ENCODE data around the gene ARID1B.

The ARID1B gene

GRCh38 chr6:156760377-156760776 lies 16.8 kb upstream of the ARID1B start:
- Histone ChIP-seq H4K20me1 (ENCODE audit: insufficient read depth, low read length) (no peaks in the 10 kb centered on the region), H2AFZ (ENCODE audit: low read length) (no peak overlapping the region), H3K79me2 (ENCODE audit: low read length) (no peaks in the 10 kb centered on the region), H3K9ac (ENCODE audit: low read length) (no peak overlapping the region), H3K36me3 (replicated peaks; ENCODE audit: insufficient read depth, low read length) (no peaks in the 10 kb centered on the region), H3K4me1 (ENCODE audit: low read length) (no peaks in the 10 kb centered on the region), H3K4me3 (ENCODE audit: low read length) (no peak overlapping the region), H3F3A (ENCODE audit: insufficient read depth, low read length) (no peaks in the 10 kb centered on the region), H3K27me3 (replicated peaks; ENCODE audit: insufficient read depth, low read length) (no peaks in the 10 kb centered on the region), H3K9me3 (replicated peaks; ENCODE audit: insufficient read depth, low read length) (no peaks in the 10 kb centered on the region), H3K9me2 (replicated peaks; ENCODE audit: insufficient read depth, low read length) (no peaks in the 10 kb centered on the region), H3K27ac (ENCODE audit: low read length) (no peak overlapping the region), H3K4me2 (ENCODE audit: low read depth, low read length) (no peak overlapping the region)
- TF ChIP-seq EZH2 (optimal IDR thresholded peaks at IDR 0.05; ENCODE audit: low read depth, low read length): no peak
- no peak for TF ChIP-seq EZH2phosphoT487 (IDR thresholded peaks at IDR 0.05; ENCODE audit: low read length)
- no peak for TF ChIP-seq CTCF (IDR thresholded peaks at IDR 0.05; ENCODE audit: low read length)
- DNase-seq: no peak

GRCh38 chr6:156762547-156762946 lies 14.6 kb upstream of the ARID1B start:
- H3K4me3 ChIP-seq (ENCODE audit: low read length): no peak overlapping the region
- no peak overlapping the region for H3K4me2 ChIP-seq (ENCODE audit: low read depth, low read length)
- H3K9me2 ChIP-seq (replicated peaks; ENCODE audit: insufficient read depth, low read length): no peaks in the 10 kb centered on the region
- H3K27me3 ChIP-seq (replicated peaks; ENCODE audit: insufficient read depth, low read length): no peaks in the 10 kb centered on the region
- no peak overlapping the region for H3K9ac ChIP-seq (ENCODE audit: low read length)
- H3K9me3 ChIP-seq (replicated peaks; ENCODE audit: insufficient read depth, low read length): no peaks in the 10 kb centered on the region
- peaks cover 1% of the 10 kb centered on the region; the same call in 1 of the 2 replicates for H3F3A ChIP-seq (ENCODE audit: insufficient read depth, low read length)
- H3K4me1 ChIP-seq (ENCODE audit: low read length): peaks cover 6% of the 10 kb centered on the region
- TF ChIP-seq CTCF (IDR thresholded peaks at IDR 0.05; ENCODE audit: low read length) (no peak), EZH2 (optimal IDR thresholded peaks at IDR 0.05; ENCODE audit: low read depth, low read length) (no peak), EZH2phosphoT487 (IDR thresholded peaks at IDR 0.05; ENCODE audit: low read length) (no peak)
- H4K20me1 ChIP-seq (ENCODE audit: insufficient read depth, low read length): no peaks in the 10 kb centered on the region
- H3K27ac ChIP-seq (ENCODE audit: low read length): no peak overlapping the region
- no peak for DNase-seq
- no peak overlapping the region for H2AFZ ChIP-seq (ENCODE audit: low read length)
- no peaks in the 10 kb centered on the region for H3K36me3 ChIP-seq (replicated peaks; ENCODE audit: insufficient read depth, low read length)
- H3K79me2 ChIP-seq (ENCODE audit: low read length): no peaks in the 10 kb centered on the region

GRCh38 chr6:156765117-156765516 lies 12.1 kb upstream of the ARID1B start:
- Histone ChIP-seq H3F3A (ENCODE audit: insufficient read depth, low read length) (peaks cover 8% of the 10 kb centered on the region), H3K27ac (ENCODE audit: low read length) (no peak overlapping the region), H3K36me3 (replicated peaks; ENCODE audit: insufficient read depth, low read length) (no peaks in the 10 kb centered on the region), H3K9me3 (replicated peaks; ENCODE audit: insufficient read depth, low read length) (no peaks in the 10 kb centered on the region), H3K4me3 (ENCODE audit: low read length) (no peak overlapping the region), H3K4me2 (ENCODE audit: low read depth, low read length) (no peak overlapping the region), H3K27me3 (replicated peaks; ENCODE audit: insufficient read depth, low read length) (no peaks in the 10 kb centered on the region), H3K9ac (ENCODE audit: low read length) (no peak overlapping the region), H2AFZ (ENCODE audit: low read length) (no peak overlapping the region), H3K9me2 (replicated peaks; ENCODE audit: insufficient read depth, low read length) (no peaks in the 10 kb centered on the region), H3K79me2 (ENCODE audit: low read length) (no peaks in the 10 kb centered on the region), H4K20me1 (ENCODE audit: insufficient read depth, low read length) (no peaks in the 10 kb centered on the region), H3K4me1 (ENCODE audit: low read length) (peaks cover 13% of the 10 kb centered on the region)
- DNase-seq: no peak
- TF ChIP-seq CTCF (IDR thresholded peaks at IDR 0.05; ENCODE audit: low read length) (no peak), EZH2 (optimal IDR thresholded peaks at IDR 0.05; ENCODE audit: low read depth, low read length) (no peak), EZH2phosphoT487 (IDR thresholded peaks at IDR 0.05; ENCODE audit: low read length) (no peak)

Measured in MM.1S (cell line).